ENCODE data around the gene PLAC1. TPM values are rescaled to one million over a fixed set of nuclear protein-coding genes. Genes with fewer than 3 reads are reported as not detected.

The PLAC1 gene
- total and polyA plus RNA-seq, 2 of the 4 experiments (the other 2 are of a cell fraction) = 0.36 to 0.74 TPM

GRCh38 chrX:134569306-134569705 lies 89.0 kb downstream of the PLAC1 start:
- Histone ChIP-seq H3K4ac (ENCODE audit: low read depth, low read length) (no peak overlapping the region), H3K79me1 (ENCODE audit: low read depth in 1 of 2, low read length in 2 of 2) (no peaks in the 10 kb centered on the region), H2AFZ (replicated peaks; ENCODE audit: low read length, poor library complexity) (no peak overlapping the region), H3K4me2 (ENCODE audit: low read depth, low read length) (no peak overlapping the region), H3K9me3 (ENCODE audit: control insufficient read depth, insufficient read depth, low read length) (no peaks in the 10 kb centered on the region), H3K56ac (ENCODE audit: extremely low read depth, insufficient read depth, low read length) (no peak overlapping the region), H3K18ac (ENCODE audit: low read depth, low read length) (peak overlapping the region; percentile 18; the same call in 1 of the 2 replicates), H2BK15ac (ENCODE audit: low read depth, low read length) (no peak overlapping the region), H3K36me3 (ENCODE audit: control insufficient read depth, insufficient read depth, low read length) (no peaks in the 10 kb centered on the region), H3K23ac (ENCODE audit: low read depth, low read length) (no peak overlapping the region), H3K14ac (replicated peaks; ENCODE audit: low read depth, low read length) (no peak overlapping the region; the same call in 1 of the 2 replicates), H4K5ac (ENCODE audit: low read depth, low read length) (no peak overlapping the region), H2BK120ac (ENCODE audit: low read depth, low read length) (0 out of 2 replicates have a peak overlapping the region, but pooled peaks have one; percentile 29), H3K4me3 (ENCODE audit: insufficient read depth, low read depth, low read length) (no peak overlapping the region), H3K9ac (ENCODE audit: low read depth, low read length) (no peak overlapping the region), H3K27me3 (ENCODE audit: control insufficient read depth, insufficient read depth, low read length) (no peaks in the 10 kb centered on the region), H2AK9ac (replicated peaks; ENCODE audit: low read depth, low read length, poor library complexity) (no peak overlapping the region), H4K20me1 (ENCODE audit: insufficient read depth, low read length) (no peaks in the 10 kb centered on the region; the same call in 1 of the 2 replicates), H3K9me1 (ENCODE audit: insufficient read depth, low read length) (peaks cover 6% of the 10 kb centered on the region; the same call in 1 of the 2 replicates), H4K91ac (ENCODE audit: insufficient read depth, low read depth, low read length) (no peak overlapping the region), H3K27ac (ENCODE audit: insufficient read depth, low read length) (no peak overlapping the region), H3K4me1 (ENCODE audit: control insufficient read depth, insufficient read depth, low read length) (peaks cover 3% of the 10 kb centered on the region; the same call in 1 of the 2 replicates), H4K8ac (ENCODE audit: low read depth in 2 of 2, low read length in 2 of 2) (no peak overlapping the region), H2BK20ac (ENCODE audit: low read depth, low read length) (peak overlapping the region; percentile 49; the same call in 1 of the 2 replicates), H2AK5ac (ENCODE audit: low read depth, low read length) (no peak overlapping the region), H2BK5ac (ENCODE audit: low read depth, low read length, poor library complexity, severe bottlenecking) (no peak overlapping the region)
- dilution Hi-C loops (cut with HindIII; ENCODE audit: low sequenced_read_pairs, unreplicated experiment) (no loop called here), in situ Hi-C loops (cut with MboI; ENCODE audit: low sequenced_read_pairs) (no loop called here), intact Hi-C loops (cut with micrococcal nuclease) (no loop called here)
- WGBS, 2 experiments (ENCODE audit: extremely low coverage in 2 of 2, insufficient read length in 1 of 2) = no CpG with 5 or more reads among the region's 3 CpGs
- ChIA-PET POLR2A (ENCODE audit: unreplicated experiment) (no interaction called here), CTCF (no interaction called here)
- DNase-seq (no peak), ATAC-seq (ENCODE audit: low read depth) (no peak)
- BruUV-seq (replicated peaks) = no TSS peak
- TF ChIP-seq RAD21 (IDR thresholded peaks at IDR 0.05; ENCODE audit: low read length) = no peak
- no peak for TF ChIP-seq ELK1 (IDR thresholded peaks at IDR 0.05; ENCODE audit: borderline replicate concordance, low read depth, low read length)
- TF ChIP-seq MXI1 (IDR thresholded peaks at IDR 0.05; ENCODE audit: borderline replicate concordance, low read depth, low read length) = no peak
- no peak for TF ChIP-seq RFX5 (IDR thresholded peaks at IDR 0.05; ENCODE audit: low read depth, low read length)
- TF ChIP-seq BHLHE40 (IDR thresholded peaks at IDR 0.05; ENCODE audit: low read depth, low read length) = no peak
- TF ChIP-seq MAFK (IDR thresholded peaks at IDR 0.05; ENCODE audit: low read depth, low read length) = no peak
- TF ChIP-seq CEBPB (IDR thresholded peaks at IDR 0.05; ENCODE audit: low read depth, low read length) = no peak

Data from IMR-90 (cell line).